RCC 7860 (cell line): ENCODE results near the gene BLM.
"Not testable (repeated sequence)": the region's sequence is repeated elsewhere in the genome, so short reads cannot be mapped to it uniquely, and the experiment has no call there.

Experiments
- DNase-seq: peaks from one replicate; pipeline ENCODE4 v3.0.0-alpha.2; 2015; ENCODE audit warnings: low spot score
- FAIRE-seq: peaks from 2 replicates; lab custom pipeline; 2012; peaks lifted over from hg19 to GRCh38; lab: Jason Lieb, UNC

The BLM gene

GRCh38 chr15:90729261-90729660 lies 12.1 kb downstream of the BLM start:
- DNase-seq = no peak
- no peak for FAIRE-seq

DNA sequence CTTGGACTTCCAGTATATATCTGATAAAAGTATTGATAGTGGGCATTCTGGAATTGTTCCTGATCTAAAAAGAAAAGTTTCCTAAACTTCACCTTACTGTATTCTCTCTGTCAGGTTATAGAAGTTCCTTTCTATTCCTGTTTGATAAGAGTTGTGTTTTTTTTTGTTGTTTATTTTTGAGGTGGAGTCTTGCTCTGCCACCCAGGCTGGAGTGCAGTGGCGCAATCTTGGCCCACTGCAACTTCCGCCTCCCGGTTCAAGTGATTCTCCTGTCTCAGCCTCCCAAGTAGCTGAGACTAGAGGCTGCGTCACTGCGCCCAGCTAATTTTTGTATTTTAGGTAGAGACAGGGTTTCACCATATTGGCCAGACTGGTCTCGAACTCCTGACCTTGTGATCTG lies 13.1 kb downstream of the BLM start:
- no peak for FAIRE-seq
- DNase-seq = no peak

DNA sequence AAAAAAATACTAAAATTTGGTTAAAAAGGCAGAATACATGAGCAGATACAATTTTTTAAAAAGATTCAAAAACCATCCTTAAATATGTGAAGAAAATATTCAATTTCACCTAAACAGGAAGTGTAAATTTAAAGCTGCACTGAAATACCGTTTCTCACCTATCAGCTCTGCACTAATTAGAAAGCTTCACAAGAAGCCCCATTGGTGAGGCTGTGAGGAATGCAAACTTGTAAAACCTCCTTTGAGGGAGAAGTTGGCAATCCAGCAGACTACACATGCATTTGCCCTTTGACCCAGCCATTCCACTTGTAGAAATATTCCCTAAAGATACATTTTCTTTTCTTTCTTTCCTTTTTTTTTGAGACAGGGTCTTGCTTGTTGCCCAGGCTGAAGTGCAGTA lies 18.8 kb downstream of the BLM start:
- no peak for FAIRE-seq
- no peak for DNase-seq

DNA sequence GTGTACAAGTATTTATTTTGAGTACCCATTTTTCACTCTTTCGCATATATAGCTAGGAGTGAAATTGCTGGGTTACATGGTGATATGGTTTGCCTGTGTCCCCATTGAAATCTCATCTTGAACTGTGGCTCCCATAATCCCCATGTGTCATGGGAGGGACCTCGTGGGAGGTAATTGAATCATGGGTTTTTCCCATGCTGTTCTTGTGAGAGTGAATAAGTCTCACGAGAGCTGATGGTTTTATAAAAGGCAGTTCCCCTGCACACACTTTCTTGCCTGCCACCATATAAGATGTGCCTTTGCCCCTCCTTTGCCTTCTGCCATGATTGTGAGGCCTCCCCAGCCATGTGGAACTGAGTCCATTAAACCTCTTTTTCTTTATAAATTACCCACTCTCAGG lies 23.4 kb downstream of the BLM start:
- not testable (repeated sequence) for DNase-seq, FAIRE-seq

DNA sequence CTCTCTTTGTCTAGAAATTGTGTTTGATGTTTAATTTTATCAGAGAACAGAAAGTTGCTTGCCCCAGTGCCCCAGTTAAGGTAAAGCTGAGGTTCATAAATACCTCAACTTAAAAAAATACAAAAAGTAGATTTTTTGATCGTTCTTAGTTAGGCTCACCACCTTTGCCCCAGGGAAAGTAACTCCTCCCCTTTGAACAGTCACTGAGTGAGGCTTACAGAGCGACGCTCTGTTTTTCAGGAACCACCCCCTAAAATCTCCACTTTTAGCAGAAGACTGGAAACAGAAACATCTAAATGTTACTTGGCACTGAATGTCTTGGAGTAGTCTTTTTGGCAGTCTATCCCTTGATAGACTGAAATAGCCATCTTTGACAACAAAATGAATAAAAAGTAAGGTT lies 24.9 kb downstream of the BLM start:
- FAIRE-seq (no peak), DNase-seq (no peak)

DNA sequence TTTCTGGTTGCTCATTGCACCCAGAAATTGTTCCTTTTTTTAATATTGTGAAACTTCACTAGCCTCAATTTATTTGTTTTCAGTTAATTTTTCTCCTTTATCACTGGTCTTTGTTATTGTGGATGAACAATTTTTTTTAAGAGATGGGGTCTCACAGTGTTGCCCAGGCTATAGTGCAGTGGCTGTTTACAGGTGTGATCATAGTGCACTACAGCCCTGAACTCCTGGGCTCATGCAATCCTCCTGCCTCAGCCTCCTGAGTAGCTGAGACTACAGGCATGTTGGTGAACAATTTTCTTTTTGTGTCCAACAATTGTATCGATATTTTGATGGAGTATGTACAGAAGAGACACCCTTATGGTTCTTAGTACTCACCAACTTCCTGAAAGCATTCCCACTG lies 26.3 kb downstream of the BLM start:
- FAIRE-seq (no peak), DNase-seq (no peak)

- FAIRE-seq (no peak), DNase-seq (no peak)
Measured at GRCh38 chr15:90744759-90745402, 27.7 kb downstream of the BLM start.

DNA sequence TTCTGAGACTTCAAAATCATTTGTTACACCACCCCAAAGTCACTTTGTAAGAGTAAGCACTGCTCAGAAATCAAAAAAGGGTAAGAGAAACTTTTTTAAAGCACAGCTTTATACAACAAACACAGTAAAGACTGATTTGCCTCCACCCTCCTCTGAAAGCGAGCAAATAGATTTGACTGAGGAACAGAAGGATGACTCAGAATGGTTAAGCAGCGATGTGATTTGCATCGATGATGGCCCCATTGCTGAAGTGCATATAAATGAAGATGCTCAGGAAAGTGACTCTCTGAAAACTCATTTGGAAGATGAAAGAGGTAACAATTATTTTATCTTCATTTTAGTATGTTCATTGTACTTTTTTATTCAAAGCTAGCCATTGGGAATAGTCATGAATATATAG lies 32.6 kb downstream of the BLM start:
- FAIRE-seq (no peak), DNase-seq (no peak)

DNA sequence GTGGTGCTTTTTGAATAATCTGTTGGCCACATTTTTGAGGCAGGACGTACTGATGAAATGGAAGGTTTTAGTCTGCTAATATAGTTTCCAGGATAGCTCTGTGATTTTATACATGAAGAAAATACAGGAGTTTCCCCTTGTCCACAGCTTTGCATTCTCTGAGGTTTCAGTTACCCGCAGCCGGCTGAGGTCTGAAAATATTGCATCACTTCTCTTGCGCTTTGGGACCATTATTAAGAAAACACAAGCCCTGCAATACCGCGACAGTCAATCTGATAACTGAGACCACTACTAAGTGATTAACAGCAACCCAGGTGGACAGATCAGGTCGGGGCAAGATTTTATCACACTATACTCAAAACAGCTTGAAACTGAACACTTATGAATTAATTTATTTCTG lies 33.0 kb downstream of the BLM start:
- FAIRE-seq (no peak), DNase-seq (peak; percentile 2)

- no peak for FAIRE-seq
- no peak for DNase-seq
Measured at GRCh38 chr15:90751300-90751825, 34.2 kb downstream of the BLM start.

- FAIRE-seq (no peak), DNase-seq (no peak)
Measured at GRCh38 chr15:90756916-90757315, 39.8 kb downstream of the BLM start.

DNA sequence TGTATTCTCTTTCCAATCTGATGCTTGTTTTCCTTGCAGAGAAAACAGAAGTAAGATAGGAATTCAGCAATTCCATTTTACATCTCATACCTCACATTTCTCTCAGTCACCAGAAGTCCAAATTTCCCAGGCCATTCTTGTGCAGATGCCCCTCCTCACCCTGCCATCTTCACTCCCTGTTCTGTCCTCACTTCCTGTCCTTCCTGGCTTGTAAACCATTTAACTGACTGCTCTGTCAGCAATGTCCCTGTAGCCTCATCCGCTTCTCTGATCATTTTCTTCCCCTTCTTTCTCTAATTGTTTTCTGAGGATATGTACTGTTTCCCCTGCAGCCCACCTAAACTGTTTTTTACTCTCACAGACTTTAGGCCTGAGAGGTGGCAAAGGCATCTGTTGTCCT lies 40.3 kb downstream of the BLM start:
- no peak for DNase-seq
- FAIRE-seq = no peak

DNA sequence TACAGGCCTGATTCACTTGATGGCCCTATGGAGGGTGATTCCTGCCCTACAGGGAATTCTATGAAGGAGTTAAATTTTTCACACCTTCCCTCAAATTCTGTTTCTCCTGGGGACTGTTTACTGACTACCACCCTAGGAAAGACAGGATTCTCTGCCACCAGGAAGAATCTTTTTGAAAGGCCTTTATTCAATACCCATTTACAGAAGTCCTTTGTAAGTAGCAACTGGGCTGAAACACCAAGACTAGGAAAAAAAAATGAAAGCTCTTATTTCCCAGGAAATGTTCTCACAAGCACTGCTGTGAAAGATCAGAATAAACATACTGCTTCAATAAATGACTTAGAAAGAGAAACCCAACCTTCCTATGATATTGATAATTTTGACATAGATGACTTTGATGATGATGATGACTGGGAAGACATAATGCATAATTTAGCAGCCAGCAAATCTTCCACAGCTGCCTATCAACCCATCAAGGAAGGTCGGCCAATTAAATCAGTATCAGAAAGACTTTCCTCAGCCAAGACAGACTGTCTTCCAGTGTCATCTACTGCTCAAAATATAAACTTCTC lies 43.6 kb downstream of the BLM start:
- no peak for FAIRE-seq

GRCh38 chr15:90761629-90762028 lies 44.5 kb downstream of the BLM start:
- DNase-seq (peak; percentile 1), FAIRE-seq (no peak)

More for the DNA sequence above, 43.6 kb downstream of the BLM start:
- DNase-seq = peak; percentile 2

DNA sequence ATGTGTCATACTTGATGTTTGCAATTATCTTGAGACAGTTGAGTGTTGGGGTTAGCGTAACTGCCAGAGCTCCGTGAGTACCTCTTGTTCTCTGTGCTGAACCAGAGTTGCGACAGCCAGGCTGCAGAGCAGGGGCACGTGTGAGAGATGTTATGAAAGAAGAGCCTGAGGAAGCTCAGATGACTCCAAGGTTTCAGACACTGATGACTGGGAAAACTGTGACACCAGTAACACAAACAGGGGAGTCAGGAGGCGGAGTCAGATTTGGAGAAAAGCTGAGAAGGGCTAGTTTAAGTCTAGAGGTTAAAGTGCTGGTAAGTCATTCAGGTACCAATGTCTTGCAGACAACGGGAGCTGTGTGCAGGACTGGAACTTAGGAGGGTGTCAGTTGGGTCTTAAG lies 45.0 kb downstream of the BLM start:
- DNase-seq (peak; percentile 2), FAIRE-seq (no peak)

DNA sequence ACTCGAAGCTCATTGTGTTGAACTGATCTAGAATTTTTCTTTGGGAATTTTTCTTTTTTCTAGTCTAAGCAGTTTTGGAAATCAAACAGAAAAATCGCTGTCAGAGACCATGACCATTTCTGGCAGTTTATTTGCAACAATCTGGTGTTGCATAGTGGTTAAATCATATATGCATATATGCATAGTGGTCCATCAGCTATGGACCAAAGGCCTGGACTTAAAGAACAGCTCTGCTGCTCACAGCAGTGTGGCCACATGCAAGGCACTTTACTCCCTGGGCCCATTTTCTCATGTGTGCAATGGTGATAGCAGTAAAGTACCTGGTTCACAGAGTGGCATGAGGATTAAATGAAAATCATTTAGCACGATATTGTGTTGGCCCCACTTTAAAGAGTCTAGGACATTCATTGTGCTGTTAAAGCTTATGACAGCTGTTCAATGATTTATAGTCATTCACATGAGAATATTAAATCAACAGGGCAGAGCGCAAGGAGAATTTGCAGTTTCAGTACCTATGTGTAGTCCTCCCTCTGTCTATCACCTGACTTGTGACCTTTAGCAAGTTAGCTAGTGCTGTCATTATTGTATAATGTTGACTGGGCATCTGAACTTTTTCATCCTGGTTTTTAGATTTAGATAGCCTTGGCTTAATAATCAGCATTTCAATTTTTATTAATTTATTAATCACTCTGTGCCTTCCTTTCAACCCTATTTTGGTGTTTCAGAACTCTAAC lies 46.4 kb downstream of the BLM start:
- FAIRE-seq = no peak
- peak; percentile 1 for DNase-seq

DNA sequence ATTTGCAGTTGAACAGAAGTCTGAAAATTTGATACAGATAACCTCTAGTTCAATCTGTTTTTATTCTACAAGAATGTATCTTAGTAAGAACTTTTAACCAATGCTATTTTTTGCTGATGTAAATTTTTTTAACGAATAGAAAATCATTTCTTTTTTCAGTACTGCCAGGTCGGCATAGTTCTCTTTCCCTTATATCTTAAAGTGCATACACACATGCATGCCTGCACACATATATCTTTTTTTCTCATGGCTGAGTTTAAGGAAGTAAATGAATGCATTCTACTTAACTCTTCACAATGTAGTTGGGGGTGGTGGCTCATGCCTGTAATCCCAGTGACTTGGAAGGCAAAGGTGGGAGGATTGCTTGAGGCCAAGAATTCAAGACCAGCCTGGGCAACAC lies 48.4 kb downstream of the BLM start:
- peak; percentile 2 for DNase-seq
- FAIRE-seq = no peak

- FAIRE-seq = no peak
- peak; percentile 2 for DNase-seq
Measured at GRCh38 chr15:90765966-90766365, 48.8 kb downstream of the BLM start.

DNA sequence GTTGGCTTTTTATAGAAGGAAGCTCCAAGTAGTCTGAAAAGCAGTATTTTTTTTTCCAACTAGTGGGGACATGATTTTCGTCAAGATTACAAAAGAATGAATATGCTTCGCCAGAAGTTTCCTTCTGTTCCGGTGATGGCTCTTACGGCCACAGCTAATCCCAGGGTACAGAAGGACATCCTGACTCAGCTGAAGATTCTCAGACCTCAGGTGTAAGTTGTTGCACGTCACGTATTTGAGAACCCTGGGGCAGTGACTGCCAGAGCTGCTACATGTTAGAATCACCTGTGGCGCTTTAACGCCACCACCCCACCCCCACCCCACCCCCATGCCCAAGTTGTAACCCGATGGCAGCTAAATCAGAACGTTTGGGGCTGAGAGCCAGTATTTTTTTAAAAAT lies 52.2 kb downstream of the BLM start:
- no peak for FAIRE-seq
- no peak for DNase-seq

DNA sequence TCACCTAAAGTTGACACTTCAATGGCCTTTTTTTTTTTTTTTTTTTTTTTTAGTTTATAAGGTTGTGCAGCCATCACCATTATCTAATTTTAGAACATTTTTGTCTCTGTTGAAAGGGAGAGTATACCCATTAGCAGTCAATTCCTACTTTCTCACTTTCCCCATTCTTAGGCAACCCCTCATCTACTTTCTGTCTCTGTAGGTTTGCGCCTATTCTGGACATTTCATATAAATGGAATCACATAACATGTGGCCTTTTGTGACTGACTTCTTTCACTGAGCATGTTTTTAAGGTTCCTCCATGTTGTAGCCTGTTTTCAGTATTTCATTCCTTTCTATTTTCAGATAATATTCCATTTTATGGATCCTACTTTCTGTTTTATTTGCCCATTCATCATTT lies 56.3 kb downstream of the BLM start:
- FAIRE-seq (no peak), DNase-seq (peak; percentile 2)

DNA sequence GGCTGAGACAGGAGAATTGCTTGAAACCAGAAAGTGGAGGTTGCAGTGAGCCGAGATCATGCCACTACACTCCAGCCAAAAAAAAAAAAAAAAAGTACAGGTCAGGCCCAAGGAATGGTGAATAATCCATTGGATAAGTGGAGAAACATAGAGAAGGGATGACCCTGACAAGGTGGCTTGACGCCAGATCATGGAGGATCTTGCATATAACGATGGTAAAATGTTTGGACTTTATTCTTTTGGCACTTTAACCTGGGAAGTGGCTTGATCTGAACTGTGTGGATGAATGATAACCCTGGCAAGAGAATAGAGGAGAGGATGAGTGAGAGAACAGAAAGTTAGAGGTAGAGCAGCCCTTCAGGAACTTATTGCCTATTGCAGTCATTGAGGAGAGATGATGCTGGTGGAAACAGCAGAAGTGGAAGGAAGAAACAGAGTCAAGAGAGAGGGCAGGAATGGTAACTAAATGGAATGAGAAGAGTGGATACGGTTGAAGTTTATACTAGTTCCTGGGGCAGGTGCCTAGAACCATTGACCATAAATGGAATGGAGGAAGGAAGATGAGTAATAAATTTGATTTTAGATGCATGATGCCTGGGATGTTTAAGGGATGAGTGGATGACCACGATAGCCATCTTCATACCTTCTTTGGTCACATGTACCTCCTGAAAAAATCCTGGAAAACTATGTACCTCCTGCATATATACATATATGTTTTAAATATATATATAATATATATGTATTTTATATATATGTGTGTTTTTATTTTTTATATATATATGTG lies 57.8 kb downstream of the BLM start:
- FAIRE-seq = peak; percentile 67

More for the DNA sequence above, 57.8 kb downstream of the BLM start:
- DNase-seq = peak; percentile 81
